Endothelial cell of umbilical vein (primary cell): Measurements from ENCODE around the gene TSEN15. TPM values are rescaled to one million over a fixed set of nuclear protein-coding genes. Genes with fewer than 3 reads are reported as not detected.
"Not testable (repeated sequence)": the region's sequence is repeated elsewhere in the genome, so short reads cannot be mapped to it uniquely, and the experiment has no call there.

ENCODE experiments used
- BruUV-seq: library from RNA; stranded (reverse); fragments of 400-500 nt; replicated peaks from 2 replicates; lab custom pipeline; 2021; lab: Mats Ljungman, UMichigan
- CTCF ChIA-PET: fragments of 300-600, 350-600 bp; sonication (Branson Sonifier 250); formaldehyde crosslinking; loops from one replicate; lab custom pipeline; 2021; ENCODE audit warnings: antibody characterized with exemption, inconsistent platforms; lab: Charles Lee
- POLR2A ChIA-PET: fragments of 300-600, 350-600 bp; sonication (Branson Sonifier 250); formaldehyde crosslinking; loops from one replicate; lab custom pipeline; 2021; ENCODE audit warnings: antibody characterized with exemption, inconsistent platforms; lab: Charles Lee
- DNase-seq: peaks from one replicate; pipeline ENCODE4 v3.0.0-alpha.2; 2011; ENCODE audit warnings: low read depth, low spot score
- FAIRE-seq: peaks from 2 replicates; lab custom pipeline; 2011; peaks lifted over from hg19 to GRCh38; lab: Jason Lieb, UNC
- H2AFZ ChIP-seq: 2 replicates; pipeline ENCODE4 v1.6.0; 2012; ENCODE audit warnings: low read depth, low read length, control low read depth, inconsistent platforms
- H3K27ac ChIP-seq: 2 replicates; pipeline ENCODE4 v1.5.1; 2011; ENCODE audit warnings: low read depth, mild to moderate bottlenecking, control low read depth, low read length, moderate library complexity; ENCODE audit not compliant: insufficient read depth
- H3K27me3 ChIP-seq, 2 experiments: 2 replicates each; pipeline versions ENCODE4 v1.6.0 to v1.6.1; 2011; ENCODE audit warnings: low read length in 2 of 2, mixed read lengths in 1 of 2; ENCODE audit not compliant: control insufficient read depth in 2 of 2, insufficient read depth in 2 of 2
- H3K36me3 ChIP-seq, 2 experiments: 2 replicates in 1 of 2; 3 replicates in 1 of 2; pipeline ENCODE4 v1.5.1; 2011; ENCODE audit warnings: low read length in 2 of 2, mild to moderate bottlenecking in 1 of 2, moderate library complexity in 1 of 2; ENCODE audit not compliant: control insufficient read depth in 2 of 2, insufficient read depth in 2 of 2; ENCODE audit errors: extremely low read depth in 1 of 2
- H3K4me1 ChIP-seq: 3 replicates; pipeline ENCODE4 v1.5.1; 2011; ENCODE audit warnings: mild to moderate bottlenecking, low read length; ENCODE audit not compliant: control insufficient read depth, insufficient read depth; ENCODE audit errors: extremely low read depth
- H3K4me2 ChIP-seq: 2 replicates; pipeline ENCODE4 v1.6.1; 2011; ENCODE audit warnings: low read length, control low read depth, mixed read lengths; ENCODE audit not compliant: insufficient read depth
- H3K4me3 ChIP-seq, 3 experiments: fragments of 200-600 bp in 1 of 3; sonication (generic), shearing (Covaris generic) in 1 of 3; replicated peaks in 1 of 3; 2 replicates each; pipeline ENCODE4 v1.5.1; 2011 to 2016; ENCODE audit warnings: control low read depth in 3 of 3, low read length in 3 of 3, mild to moderate bottlenecking in 2 of 3, inconsistent platforms in 1 of 3, low read depth in 1 of 3, moderate library complexity in 1 of 3; ENCODE audit not compliant: insufficient read depth in 1 of 3
- H3K79me2 ChIP-seq: 2 replicates; pipeline ENCODE4 v1.6.0; 2012; ENCODE audit warnings: low read length, inconsistent platforms; ENCODE audit not compliant: control insufficient read depth, insufficient read depth
- H3K9ac ChIP-seq: replicated peaks from 2 replicates; pipeline ENCODE3; 2011; ENCODE audit warnings: low read length, control low read depth; ENCODE audit not compliant: insufficient read depth; ENCODE audit errors: extremely low read depth
- H3K9me1 ChIP-seq: replicated peaks from 3 replicates; pipeline ENCODE4 v1.6.0; 2011; ENCODE audit warnings: mild to moderate bottlenecking, low read length; ENCODE audit not compliant: control insufficient read depth, insufficient read depth; ENCODE audit errors: extremely low read depth
- H3K9me3 ChIP-seq: replicated peaks from 2 replicates; pipeline ENCODE4 v1.5.1; 2012; ENCODE audit warnings: low read length, inconsistent platforms; ENCODE audit not compliant: control insufficient read depth, insufficient read depth
- H4K20me1 ChIP-seq: replicated peaks from 2 replicates; pipeline ENCODE3; 2011; ENCODE audit warnings: mild to moderate bottlenecking, low read length; ENCODE audit not compliant: control insufficient read depth, insufficient read depth; ENCODE audit errors: extremely low read depth
- CTCF ChIP-seq, 2 donors: IDR thresholded peaks; 1 replicate in 1 of 2; 2 replicates in 1 of 2; pipeline ENCODE4 v1.5.1; 2011; ENCODE audit warnings: low read length in 2 of 2, mild to moderate bottlenecking in 2 of 2, moderate library complexity in 2 of 2, control low read depth in 1 of 2, inconsistent platforms in 1 of 2, low read depth in 1 of 2; ENCODE audit not compliant: insufficient read depth in 1 of 2; ENCODE audit errors: extremely low read depth in 1 of 2
- EZH2 ChIP-seq: IDR thresholded peaks from 2 replicates; pipeline ENCODE4 v1.6.1; 2012; ENCODE audit warnings: borderline replicate concordance, low read depth, mild to moderate bottlenecking, moderate library complexity, low read length, inconsistent platforms; ENCODE audit not compliant: severe bottlenecking
- FOS ChIP-seq: IDR thresholded peaks from 2 replicates; pipeline ENCODE4 v1.6.1; 2011; ENCODE audit warnings: mild to moderate bottlenecking, low read length, moderate library complexity, borderline replicate concordance; ENCODE audit not compliant: insufficient read depth
- GATA2 ChIP-seq: IDR thresholded peaks from 2 replicates; pipeline ENCODE4 v1.7.0; 2011; ENCODE audit warnings: low read depth, mild to moderate bottlenecking, moderate library complexity, mixed read lengths, low read length; ENCODE audit not compliant: insufficient read length, insufficient read depth
- JUN ChIP-seq: IDR thresholded peaks from 2 replicates; pipeline ENCODE4 v1.6.1; 2011; ENCODE audit warnings: borderline replicate concordance, low read depth; ENCODE audit not compliant: insufficient read length, insufficient read depth
- MAX ChIP-seq: IDR thresholded peaks from 2 replicates; pipeline ENCODE4 v1.6.1; 2011; ENCODE audit not compliant: insufficient read depth, insufficient read length
- MYC ChIP-seq: IDR thresholded peaks from one replicate; pipeline ENCODE4 v1.6.1; 2011; ENCODE audit warnings: mild to moderate bottlenecking, low read depth, low read length
- POLR2A ChIP-seq: IDR thresholded peaks from 2 replicates; pipeline ENCODE4 v1.6.1; 2012; ENCODE audit warnings: low read depth, mild to moderate bottlenecking, control low read depth, low read length
- POLR2AphosphoS5 ChIP-seq: IDR thresholded peaks from 2 replicates; pipeline ENCODE4 v1.6.1; 2012; ENCODE audit warnings: low read depth, mild to moderate bottlenecking, control low read depth, low read length, moderate library complexity; ENCODE audit not compliant: insufficient read depth
- dilution Hi-C: fragments of 300-500 bp; cut with MboI; formaldehyde crosslinking; loops from one replicate; pipeline ENCODE4 v1.15.0; 2019; ENCODE audit warnings: low sequenced_read_pairs; ENCODE audit not compliant: extremely low pct_ligation_motif_present
- intact Hi-C: fragments of 100-400 bp; cut with micrococcal nuclease; formaldehyde crosslinking; loops from one replicate; pipeline ENCODE4 v1.10.0; 2022
- polyA plus RNA-seq, 4 experiments: library from polyadenylated mRNA; depleted of rRNA in 3 of 4; stranded (reverse) in 3 of 4; unstranded in 1 of 4; fragments of >200 nt; gene quantifications; 2 replicates each; pipeline versions ENCODE4 v1.2.1 to v1.2.3, GENCODE V29; 2011 to 2012; ENCODE audit warnings: missing spikeins in 1 of 4
- total RNA-seq: library from RNA; stranded (reverse); gene quantifications from 2 replicates; pipeline ENCODE4 v1.2.3, GENCODE V29; 2021

Gene TSEN15
- total and polyA plus RNA-seq, 2 donors (not counting 3 experiments of a cell fraction or from before 2014, with no cell fraction given): 20.6 to 25.8 TPM

GRCh38 chr1:184096580-184096979, 45.0 kb downstream of the TSEN15 start:
- H3K4me3 ChIP-seq, H3K27ac ChIP-seq, H3K79me2 ChIP-seq, H3K4me2 ChIP-seq, FAIRE-seq, POLR2A ChIA-PET, H3K27me3 ChIP-seq, intact Hi-C loops, H3K9me3 ChIP-seq, DNase-seq, H4K20me1 ChIP-seq, dilution Hi-C loops, H3K9me1 ChIP-seq, BruUV-seq, H3K4me1 ChIP-seq, H2AFZ ChIP-seq, H3K9ac ChIP-seq, H3K36me3 ChIP-seq: not testable (repeated sequence)
- CTCF ChIA-PET: interaction anchor here (1.0 kb wide), 1 partner anchor 128 kb away, joined by 3 read pairs; no protein-coding TSS in a partner anchor

GRCh38 chr1:184101141-184101540, 49.6 kb downstream of the TSEN15 start:
- Histone ChIP-seq H3K4me2 (no peak overlapping the region), H3K36me3 (no peaks in the 10 kb centered on the region), H3K9me3 (no peaks in the 10 kb centered on the region), H3K27ac (no peak overlapping the region), H3K79me2 (no peaks in the 10 kb centered on the region), H3K27me3 (no peaks in the 10 kb centered on the region), H3K9me1 (no peaks in the 10 kb centered on the region), H3K4me1 (no peaks in the 10 kb centered on the region), H4K20me1 (no peaks in the 10 kb centered on the region), H3K4me3 (no peak overlapping the region), H2AFZ (no peak overlapping the region), H3K9ac (no peak overlapping the region)
- POLR2A ChIA-PET: no interaction called here
- TF ChIP-seq POLR2A: no peak
- no peak for TF ChIP-seq MYC
- no peak for TF ChIP-seq GATA2
- no peak for TF ChIP-seq JUN
- no peak for TF ChIP-seq FOS
- TF ChIP-seq POLR2AphosphoS5: no peak
- TF ChIP-seq MAX: no peak
- TF ChIP-seq EZH2: no peak
- TF ChIP-seq CTCF (IDR thresholded peaks at IDR 0.05; ENCODE audit: extremely low read depth in 1 of 2, insufficient read depth in 1 of 2, low read depth in 1 of 2, low read length in 2 of 2): no peak
- dilution Hi-C loops: no loop called here
- no TSS peak for BruUV-seq
- CTCF ChIA-PET: no interaction called here
- intact Hi-C loops: no loop called here
- no peak for FAIRE-seq
- no peak for DNase-seq
